SU-DHL-6 (cell line): Measurements from ENCODE around the gene CUTA.

Experiments
- H2AFZ ChIP-seq: fragments of 200-600 bp; sonication (generic); 2 replicates; pipeline ENCODE4 v1.6.1; 2014; ENCODE audit warnings: low read depth, mild to moderate bottlenecking, moderate library complexity, mixed read lengths, antibody characterized with exemption, low read length; ENCODE audit not compliant: severe bottlenecking
- H3F3A ChIP-seq: fragments of 200-600 bp; shearing (Covaris generic); 2 replicates; pipeline ENCODE4 v1.6.0; 2016; ENCODE audit warnings: antibody characterized with exemption, mild to moderate bottlenecking; ENCODE audit not compliant: insufficient read depth
- H3K27ac ChIP-seq: fragments of 200-600 bp; sonication (generic); 2 replicates; pipeline ENCODE4 v1.5.1; 2016; ENCODE audit warnings: low read depth, mild to moderate bottlenecking, low read length, moderate library complexity, mixed read lengths
- H3K27me3 ChIP-seq: fragments of 200-600 bp; sonication (generic), shearing (Covaris generic); 2 replicates; pipeline ENCODE4 v1.6.0; 2014; ENCODE audit warnings: mild to moderate bottlenecking, low read length
- H3K36me3 ChIP-seq: fragments of 200-600 bp; sonication (generic); 2 replicates; pipeline ENCODE4 v1.6.1; 2014; ENCODE audit warnings: mild to moderate bottlenecking, low read length, mixed read lengths
- H3K4me2 ChIP-seq: fragments of 300-600, 200-600 bp; shearing (Covaris generic), sonication (generic); 2 replicates; pipeline ENCODE4 v1.6.0; 2014; ENCODE audit warnings: low read length, low read depth, mild to moderate bottlenecking; ENCODE audit not compliant: poor library complexity, severe bottlenecking
- H3K4me3 ChIP-seq: fragments of 200-600 bp; sonication (generic); 2 replicates; pipeline ENCODE4 v1.5.1; 2014; ENCODE audit warnings: antibody characterized with exemption, low read length, mild to moderate bottlenecking, mixed read lengths; ENCODE audit not compliant: insufficient read depth, poor library complexity, severe bottlenecking
- H3K79me2 ChIP-seq: fragments of 200-600 bp; sonication (generic); 2 replicates; pipeline ENCODE4 v1.6.1; 2014; ENCODE audit warnings: mild to moderate bottlenecking, low read length, moderate library complexity; ENCODE audit not compliant: insufficient read depth
- H3K9ac ChIP-seq: fragments of 200-600 bp; sonication (generic); 2 replicates; pipeline ENCODE4 v1.7.0; 2014; ENCODE audit warnings: mild to moderate bottlenecking, low read length
- H3K9me2 ChIP-seq: fragments of 200-600 bp; sonication (generic); replicated peaks from 2 replicates; pipeline ENCODE4 v1.6.1; 2014; ENCODE audit warnings: low read length; ENCODE audit not compliant: insufficient read depth
- H3K9me3 ChIP-seq: fragments of 200-600 bp; sonication (generic); 2 replicates; pipeline ENCODE4 v1.6.1; 2014; ENCODE audit warnings: low read length, mixed read lengths; ENCODE audit not compliant: insufficient read depth
- H4K20me1 ChIP-seq: fragments of 200-600 bp; sonication (generic); 2 replicates; pipeline ENCODE4 v1.6.1; 2014; ENCODE audit warnings: low read depth, mild to moderate bottlenecking, antibody characterized with exemption, low read length, moderate library complexity, mixed read lengths
- CTCF ChIP-seq: fragments of 200-600 bp; sonication (generic); IDR thresholded peaks from one replicate; pipeline ENCODE4 v1.5.1; 2017; ENCODE audit warnings: antibody characterized with exemption, mild to moderate bottlenecking, low read length, moderate library complexity; ENCODE audit not compliant: insufficient read depth, poor library complexity, severe bottlenecking
- EZH2phosphoT487 ChIP-seq: fragments of 200-600 bp; sonication (generic), shearing (Covaris generic); conservative IDR thresholded peaks from 2 replicates; pipeline ENCODE4 v1.6.1; 2018; ENCODE audit warnings: mild to moderate bottlenecking, antibody characterized with exemption, low read length, moderate library complexity, mixed read lengths

Gene CUTA

GRCh38 chr6:33377171-33377570 is 40.7 kb downstream of the CUTA start:
- Histone ChIP-seq H3K9me3 (no peaks in the 10 kb centered on the region), H2AFZ (no peak overlapping the region), H3K27ac (no peak overlapping the region), H3F3A (no peaks in the 10 kb centered on the region), H3K4me2 (no peak overlapping the region), H3K36me3 (no peaks in the 10 kb centered on the region), H3K4me3 (no peak overlapping the region), H3K79me2 (no peaks in the 10 kb centered on the region), H3K9me2 (no peaks in the 10 kb centered on the region), H3K27me3 (no peaks in the 10 kb centered on the region), H4K20me1 (no peaks in the 10 kb centered on the region), H3K9ac (no peak overlapping the region)
- TF ChIP-seq CTCF (no peak), EZH2phosphoT487 (no peak)

GRCh38 chr6:33375143-33375671 is 42.7 kb downstream of the CUTA start:
- Histone ChIP-seq H3K9ac (no peak overlapping the region), H3F3A (no peaks in the 10 kb centered on the region), H3K27ac (no peak overlapping the region), H3K9me3 (no peaks in the 10 kb centered on the region), H3K36me3 (no peaks in the 10 kb centered on the region), H3K79me2 (no peaks in the 10 kb centered on the region), H2AFZ (no peak overlapping the region), H3K4me2 (no peak overlapping the region), H3K4me3 (no peak overlapping the region), H3K27me3 (no peaks in the 10 kb centered on the region), H4K20me1 (no peaks in the 10 kb centered on the region), H3K9me2 (no peaks in the 10 kb centered on the region)
- TF ChIP-seq EZH2phosphoT487, result no peak
- no peak for TF ChIP-seq CTCF

GRCh38 chr6:33373960-33374910 is 43.7 kb downstream of the CUTA start:
- Histone ChIP-seq H2AFZ (no peak overlapping the region), H3K9ac (no peak overlapping the region)

More at GRCh38 chr6:33373960-33374910, 43.7 kb downstream of the CUTA start:
- Histone ChIP-seq H3K4me2 (no peak overlapping the region), H3K79me2 (no peaks in the 10 kb centered on the region), H3K27ac (no peak overlapping the region), H3K9me2 (no peaks in the 10 kb centered on the region), H3K36me3 (no peaks in the 10 kb centered on the region), H3K27me3 (no peaks in the 10 kb centered on the region), H3K9me3 (no peaks in the 10 kb centered on the region), H3K4me3 (no peak overlapping the region), H4K20me1 (no peaks in the 10 kb centered on the region), H3F3A (no peaks in the 10 kb centered on the region)
- TF ChIP-seq EZH2phosphoT487 (no peak), CTCF (no peak)
